C4-2B (cell line): Measurements from ENCODE around the gene MAGEB17.
"Not testable (repeated sequence)": the region's sequence is repeated elsewhere in the genome, so short reads cannot be mapped to it uniquely, and the experiment has no call there.

Experiments
- CTCF ChIP-seq: fragments of 450-650 bp; conservative IDR thresholded peaks from 2 replicates; pipeline ENCODE4 v1.5.1; 2017; ENCODE audit warnings: mild to moderate bottlenecking
- ZFX ChIP-seq: fragments of 450-650 bp; IDR thresholded peaks from 2 replicates; pipeline ENCODE4 v1.6.1; 2017

- not testable (repeated sequence) for TF ChIP-seq CTCF, ZFX
Observed at GRCh38 chrX:16145093-16145492, 22.2 kb upstream of the MAGEB17 start.
